Head of caudate nucleus (tissue), 42 donors: ENCODE results near the gene PHYKPL.
"Not testable (repeated sequence)": the region's sequence is repeated elsewhere in the genome, so short reads cannot be mapped to it uniquely, and the experiment has no call there.

Experiments used
- DNase-seq, 42 donors: peaks; one replicate each; pipeline versions ENCODE4 v3.0.0 to v3.0.0-alpha.2; 2020 to 2021; ENCODE audit warnings: mixed read lengths in 7 of 42
- intact Hi-C: fragments of 100-400 bp; cut with DNase I; formaldehyde crosslinking; loops from one replicate; pipeline ENCODE4 v1.15.0; 2022

The PHYKPL gene

DNA sequence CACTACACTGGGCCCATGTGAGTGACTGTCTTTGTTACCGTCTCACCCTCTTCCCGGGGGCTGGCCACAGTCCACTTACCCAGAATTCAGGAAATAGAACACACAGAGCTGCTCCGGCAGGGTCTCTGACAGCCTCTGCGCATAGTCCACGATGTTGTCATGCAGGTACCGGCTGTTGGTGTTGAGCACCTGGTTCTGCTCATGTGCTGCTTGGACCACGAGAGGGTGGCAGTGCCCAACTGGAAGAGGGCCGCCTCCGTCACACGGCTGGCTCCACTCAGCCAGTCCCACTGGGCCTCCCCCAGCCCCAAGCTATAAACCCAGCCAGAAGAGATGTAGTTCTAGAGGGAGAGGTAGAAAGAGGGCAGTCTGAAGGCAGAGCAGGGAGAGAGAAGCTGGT, 2.7 kb downstream of the PHYKPL start:
- intact Hi-C loops = no loop called here
- DNase-seq = no peak

GRCh38 chr5:178229111-178229510, 3.5 kb downstream of the PHYKPL start:
- DNase-seq, intact Hi-C loops: not testable (repeated sequence)

- intact Hi-C loops = no loop called here
- no peak for DNase-seq
Measured at GRCh38 chr5:178228609-178229008, 4.0 kb downstream of the PHYKPL start.

GRCh38 chr5:178227929-178228328, 4.7 kb downstream of the PHYKPL start:
- no peak for DNase-seq
- intact Hi-C loops = no loop called here

DNA sequence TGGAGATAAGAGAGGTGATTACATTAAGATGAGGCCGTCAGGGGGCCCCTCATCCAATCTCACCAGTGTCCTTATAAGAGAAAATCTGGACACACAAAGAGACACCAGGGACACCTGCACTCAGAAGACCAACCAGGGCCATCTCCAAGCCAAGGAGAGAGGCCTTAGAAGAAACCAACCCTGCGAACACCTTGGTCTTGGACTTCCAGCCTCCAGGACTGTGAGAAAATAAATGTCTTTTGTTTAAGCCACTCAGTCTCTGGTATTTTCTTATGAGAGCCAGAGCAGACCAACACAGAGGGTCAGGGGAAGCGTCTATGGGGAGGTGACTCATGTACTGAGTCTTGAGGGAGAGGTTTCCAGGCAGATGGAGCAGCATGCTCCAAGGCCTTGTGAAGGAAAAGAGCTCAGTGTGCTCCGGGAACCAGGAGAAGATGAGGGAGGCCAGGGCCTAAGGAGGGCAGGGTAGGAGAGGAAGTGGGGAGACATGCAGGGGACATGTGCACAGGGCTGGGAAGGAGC, 5.4 kb downstream of the PHYKPL start:
- intact Hi-C loops = no loop called here
- no peak for DNase-seq

GRCh38 chr5:178225174-178225573, 7.4 kb downstream of the PHYKPL start:
- intact Hi-C loops = no loop called here
- no peak for DNase-seq

DNA sequence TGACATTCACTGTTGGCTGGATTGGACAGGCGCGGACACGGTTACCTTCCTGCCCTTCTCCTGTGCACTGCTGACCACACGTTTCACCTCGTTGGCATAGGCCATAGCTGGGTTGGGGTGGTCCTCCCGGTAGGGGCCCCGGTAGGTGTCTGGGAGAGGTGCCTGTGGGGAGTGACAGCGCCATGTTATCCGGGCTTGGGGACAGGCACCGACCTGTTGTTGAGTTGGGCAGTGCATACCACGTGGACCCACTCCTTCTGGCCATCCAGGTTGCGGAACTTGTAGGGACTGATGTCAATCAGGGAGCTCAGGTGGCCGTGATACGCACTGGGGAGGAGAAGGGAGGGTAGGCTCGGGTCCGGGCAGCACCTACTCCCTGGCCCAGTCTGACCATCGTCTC, 8.2 kb downstream of the PHYKPL start:
- DNase-seq = no peak
- intact Hi-C loops = no loop called here

DNA sequence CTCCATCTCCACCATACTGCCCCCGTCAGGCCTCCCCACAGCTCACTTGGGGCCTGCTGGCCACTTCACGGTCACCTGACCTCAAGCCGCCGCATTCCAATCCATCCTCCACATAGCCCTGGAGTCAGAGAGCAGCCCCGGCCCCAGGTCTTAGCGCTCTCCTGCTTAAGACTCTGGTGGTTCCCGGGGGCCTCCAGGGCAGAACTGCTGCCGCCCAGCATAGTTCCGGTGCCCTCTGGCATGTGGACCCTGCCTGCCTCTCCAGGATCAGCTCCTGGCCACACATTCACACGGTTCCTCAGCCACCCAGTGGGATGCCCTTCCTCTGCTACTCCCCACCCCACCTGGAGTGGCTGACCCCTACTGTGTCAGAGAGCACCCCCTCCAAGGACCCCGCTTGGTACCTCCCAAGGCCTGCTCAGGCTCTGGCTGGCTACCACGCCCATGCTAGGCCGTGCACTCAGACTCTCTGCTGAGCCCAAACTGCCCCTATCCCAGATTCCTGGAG, 8.7 kb downstream of the PHYKPL start:
- intact Hi-C loops = no loop called here

GRCh38 chr5:178223196-178223773, 9.3 kb downstream of the PHYKPL start:
- intact Hi-C loops = no loop called here
- DNase-seq = no peak

More for the DNA sequence above, 8.7 kb downstream of the PHYKPL start:
- DNase-seq = no peak

GRCh38 chr5:178222292-178222691, 10.3 kb downstream of the PHYKPL start:
- intact Hi-C loops = no loop called here
- no peak for DNase-seq

DNA sequence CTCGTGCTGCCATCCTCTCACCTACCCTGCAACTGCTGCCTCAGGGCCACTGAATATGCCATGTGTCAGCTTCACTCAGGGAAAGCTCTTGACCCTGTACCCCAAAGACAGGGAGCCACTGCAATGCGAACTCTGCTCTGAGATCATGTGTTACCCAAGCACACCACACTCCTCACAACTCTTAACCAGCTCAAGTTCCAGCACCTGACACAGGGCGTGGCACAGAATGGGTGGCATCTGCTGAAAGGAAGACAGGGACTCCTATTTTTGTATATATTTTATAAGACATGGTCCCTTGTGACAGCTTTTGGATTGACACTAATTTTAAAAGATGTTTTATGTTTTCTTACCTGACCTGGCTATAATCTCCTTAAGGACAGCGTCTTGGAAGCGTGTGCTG, 10.7 kb downstream of the PHYKPL start:
- intact Hi-C loops = no loop called here
- no peak for DNase-seq

GRCh38 chr5:178221282-178221681, 11.3 kb downstream of the PHYKPL start:
- no peak for DNase-seq
- intact Hi-C loops = no loop called here

DNA sequence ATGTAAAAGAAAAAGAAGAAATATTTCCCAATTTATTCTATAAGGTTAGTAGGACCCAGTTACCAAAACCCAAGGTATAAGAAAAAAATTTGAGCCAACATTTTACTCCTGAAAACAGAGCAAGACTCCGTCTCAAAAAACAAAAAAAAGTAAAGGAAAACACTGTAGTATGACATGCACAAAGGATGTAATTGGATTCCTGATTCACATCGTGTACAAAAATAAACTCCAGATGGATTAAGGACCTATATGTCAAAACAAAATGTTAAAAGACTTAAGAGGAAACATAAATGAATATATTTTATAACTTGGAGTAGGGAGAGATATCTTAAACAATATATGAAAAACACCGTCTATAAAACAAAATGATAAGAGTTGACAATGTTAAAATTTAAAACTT, 13.8 kb downstream of the PHYKPL start:
- intact Hi-C loops = no loop called here

GRCh38 chr5:178218237-178218776, 14.3 kb downstream of the PHYKPL start:
- no peak for DNase-seq
- intact Hi-C loops = no loop called here

More for the DNA sequence above, 13.8 kb downstream of the PHYKPL start:
- DNase-seq = no peak

DNA sequence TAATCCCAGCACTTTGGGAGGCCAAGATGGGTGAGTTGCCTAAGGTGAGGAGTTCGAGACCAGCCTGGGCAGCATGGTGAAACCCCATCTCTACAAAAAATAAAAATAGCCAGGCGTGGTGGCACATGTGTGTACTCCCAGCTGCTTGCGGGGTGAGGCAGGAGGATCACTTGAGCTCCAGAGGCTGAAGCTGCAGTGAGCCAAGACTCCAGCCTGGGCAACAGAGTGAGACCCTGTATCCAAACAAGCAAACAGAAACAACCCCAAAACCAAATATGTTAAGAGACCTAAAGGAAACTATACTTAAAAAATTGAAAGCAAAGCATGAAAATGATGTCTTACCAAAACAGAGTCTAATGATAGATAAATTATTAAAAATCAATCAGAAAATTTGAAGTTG, 15.8 kb downstream of the PHYKPL start:
- intact Hi-C loops = no loop called here
- DNase-seq = no peak

DNA sequence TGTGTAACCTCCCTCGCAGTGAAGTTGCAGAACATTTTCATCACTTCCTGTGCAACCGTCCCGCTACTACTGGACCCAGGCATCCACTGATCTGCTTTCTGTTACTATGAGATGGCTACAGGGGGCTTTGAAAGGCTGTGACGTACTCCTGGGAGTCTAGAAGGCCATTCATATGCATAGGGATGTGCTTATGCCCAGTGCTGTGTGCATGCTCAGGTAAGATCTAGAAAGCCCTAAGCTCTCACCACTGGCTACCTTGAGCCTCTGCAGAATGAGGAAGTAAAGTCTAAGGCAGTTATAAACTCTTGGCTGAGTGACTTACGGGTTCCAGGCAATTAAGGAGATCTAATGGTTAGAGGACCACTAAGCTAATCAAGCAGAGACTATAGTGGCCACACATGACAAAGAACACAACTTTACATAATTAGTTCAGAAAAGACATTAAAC, 16.5 kb downstream of the PHYKPL start:
- DNase-seq = no peak
- intact Hi-C loops = no loop called here

DNA sequence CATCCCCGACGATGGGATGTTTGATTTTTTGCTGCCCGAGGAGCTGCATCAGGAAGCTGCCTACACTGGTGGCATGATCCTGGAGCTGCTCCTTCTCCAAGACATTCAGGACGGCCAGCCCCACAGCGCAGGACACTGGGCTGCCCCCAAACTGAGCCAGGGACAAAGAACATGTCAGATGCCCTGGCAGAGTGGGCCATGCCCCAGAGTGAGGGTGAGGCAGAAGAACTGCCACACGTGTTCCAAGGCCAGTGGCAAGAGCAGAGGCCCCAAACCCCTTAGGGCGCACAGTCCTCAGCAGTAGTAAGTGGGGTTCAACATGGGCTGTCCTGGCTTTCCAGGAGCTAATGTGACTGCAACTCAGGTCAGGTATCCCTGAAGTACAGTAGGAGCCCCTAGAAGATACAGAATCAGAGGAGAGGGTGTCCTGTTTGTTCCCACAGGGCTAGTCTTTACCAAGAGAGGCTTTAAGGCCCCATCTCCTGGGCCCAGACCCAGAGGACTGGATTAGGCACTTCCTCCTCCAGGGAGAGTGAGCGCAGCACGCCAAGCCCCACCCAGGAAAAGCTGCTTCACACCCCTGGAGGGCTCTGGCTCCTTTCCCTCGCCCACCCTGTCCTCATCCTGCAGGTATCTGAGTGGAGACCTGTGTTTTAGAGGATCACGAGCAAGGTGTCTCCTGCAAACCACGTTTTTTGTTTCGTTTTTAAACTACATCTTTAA, 17.2 kb downstream of the PHYKPL start:
- no peak for DNase-seq

GRCh38 chr5:178214160-178214803, 18.3 kb downstream of the PHYKPL start:
- intact Hi-C loops = no loop called here
- no peak for DNase-seq

More for the DNA sequence above, 17.2 kb downstream of the PHYKPL start:
- intact Hi-C loops = no loop called here

GRCh38 chr5:178213748-178214151, 18.9 kb downstream of the PHYKPL start:
- no peak for DNase-seq

GRCh38 chr5:178213003-178213461, 19.6 kb downstream of the PHYKPL start:
- intact Hi-C loops = no loop called here
- DNase-seq = no peak

More at GRCh38 chr5:178213748-178214151, 18.9 kb downstream of the PHYKPL start:
- intact Hi-C loops = no loop called here
